Lower lobe of right lung (tissue), 2 donors: Measurements from ENCODE around the gene GMEB1. TPM values are rescaled to one million over a fixed set of nuclear protein-coding genes. Genes with fewer than 3 reads are reported as not detected.
"Not testable (repeated sequence)": the region's sequence is repeated elsewhere in the genome, so short reads cannot be mapped to it uniquely, and the experiment has no call there.

Experiments
- ATAC-seq, 2 donors: fragments of 200-7000 bp; cut with Tn5 transposase; one replicate each; pipeline ENCODE4 v1.9.1; 2020 to 2022; ENCODE audit warnings: mild to moderate bottlenecking in 2 of 2, moderate library complexity in 2 of 2
- DNase-seq: peaks from one replicate; pipeline ENCODE4 v3.0.0-alpha.2; 2020
- H3K27ac ChIP-seq: fragments of 200-600 bp; one replicate; pipeline ENCODE4 v1.8.0; 2022
- H3K27me3 ChIP-seq: fragments of 200-600 bp; one replicate; pipeline ENCODE4 v1.8.0; 2022; ENCODE audit warnings: low read depth
- H3K36me3 ChIP-seq: fragments of 200-600 bp; one replicate; pipeline ENCODE4 v1.8.0; 2022; ENCODE audit warnings: mild to moderate bottlenecking
- H3K4me1 ChIP-seq: fragments of 200-600 bp; one replicate; pipeline ENCODE4 v1.8.0; 2022
- H3K4me3 ChIP-seq: fragments of 200-600 bp; one replicate; pipeline ENCODE4 v1.8.0; 2022; ENCODE audit warnings: mild to moderate bottlenecking
- H3K9me3 ChIP-seq: fragments of 200-600 bp; one replicate; pipeline ENCODE4 v1.8.0; 2022
- CTCF ChIP-seq: fragments of 200-600 bp; IDR thresholded peaks from one replicate; pipeline ENCODE4 v1.8.0; 2022; ENCODE audit warnings: antibody characterized with exemption, mild to moderate bottlenecking
- intact Hi-C: fragments of 100-400 bp; cut with DNase I; formaldehyde crosslinking; loops from one replicate; pipeline ENCODE4 v1.11.0; 2022
- total RNA-seq: library from RNA; stranded (reverse); fragmentation: NEBNext Ultra II Directional; extraction: Animal tissue kit (Norgen Biotek cat#: 25700); gene quantifications from one replicate; pipeline ENCODE4 v1.2.1, GENCODE V29; 2021
- donor health status: DM: no; HTN: yes; CAD: no; lungs with severe emphysema.

Gene GMEB1
- total RNA-seq, 1 donor from 2014 or later, result 14.2 TPM

- no peak overlapping the region for H3K27ac ChIP-seq
- no peak overlapping the region for H3K4me3 ChIP-seq
- intact Hi-C loops, result no loop called here
- TF ChIP-seq CTCF, result no peak
- H3K9me3 ChIP-seq, result no peaks in the 10 kb centered on the region
- H3K4me1 ChIP-seq, result no peaks in the 10 kb centered on the region
- H3K36me3 ChIP-seq, result peaks cover 52% of the 10 kb centered on the region
- DNase-seq (no peak), ATAC-seq (no peak)
- H3K27me3 ChIP-seq, result no peaks in the 10 kb centered on the region
Measured at GRCh38 chr1:28682840-28683239, 14.3 kb downstream of the GMEB1 start.

GRCh38 chr1:28684937-28685336 is 16.4 kb downstream of the GMEB1 start:
- Histone ChIP-seq H3K27me3 (no peaks in the 10 kb centered on the region), H3K36me3 (peaks cover 55% of the 10 kb centered on the region), H3K27ac (no peak overlapping the region), H3K4me1 (no peaks in the 10 kb centered on the region), H3K4me3 (no peak overlapping the region), H3K9me3 (no peaks in the 10 kb centered on the region)
- intact Hi-C loops, result no loop called here
- TF ChIP-seq CTCF, result no peak
- ATAC-seq (no peak), DNase-seq (no peak)

- intact Hi-C loops, H3K27ac ChIP-seq, H3K9me3 ChIP-seq, H3K4me1 ChIP-seq, DNase-seq, ATAC-seq, H3K4me3 ChIP-seq, H3K27me3 ChIP-seq: not testable (repeated sequence)
- H3K36me3 ChIP-seq, result peaks cover 58% of the 10 kb centered on the region
Measured at GRCh38 chr1:28691627-28692026, 23.0 kb downstream of the GMEB1 start.

- ATAC-seq, result no peak
- TF ChIP-seq CTCF, result no peak
- peaks cover 92% of the 10 kb centered on the region for H3K36me3 ChIP-seq
- no peaks in the 10 kb centered on the region for H3K27me3 ChIP-seq
- no peaks in the 10 kb centered on the region for H3K4me1 ChIP-seq
- no peaks in the 10 kb centered on the region for H3K9me3 ChIP-seq
- no peak overlapping the region for H3K27ac ChIP-seq
- no peak overlapping the region for H3K4me3 ChIP-seq
- intact Hi-C loops, result no loop called here
- DNase-seq, result no peak
Measured at GRCh38 chr1:28703629-28704028, 35.0 kb downstream of the GMEB1 start.

GRCh38 chr1:28716336-28716735 is 47.8 kb downstream of the GMEB1 start:
- no peaks in the 10 kb centered on the region for H3K27me3 ChIP-seq
- DNase-seq (no peak), ATAC-seq (no peak)
- H3K9me3 ChIP-seq, result no peaks in the 10 kb centered on the region
- peaks cover 41% of the 10 kb centered on the region for H3K36me3 ChIP-seq
- intact Hi-C loops, result no loop called here
- TF ChIP-seq CTCF, result no peak
- no peak overlapping the region for H3K4me3 ChIP-seq
- no peak overlapping the region for H3K27ac ChIP-seq
- no peaks in the 10 kb centered on the region for H3K4me1 ChIP-seq

- Histone ChIP-seq H3K36me3 (peaks cover 25% of the 10 kb centered on the region), H3K4me1 (no peaks in the 10 kb centered on the region), H3K27me3 (no peaks in the 10 kb centered on the region), H3K4me3 (no peak overlapping the region), H3K9me3 (no peaks in the 10 kb centered on the region), H3K27ac (no peak overlapping the region)
- DNase-seq (no peak), ATAC-seq (no peak)
- intact Hi-C loops, result no loop called here
- TF ChIP-seq CTCF, result no peak
Measured at GRCh38 chr1:28718166-28718565, 49.6 kb downstream of the GMEB1 start.
